Panc1 (cell line): Measurements from ENCODE around the gene PSMD1. TPM values are rescaled to one million over a fixed set of nuclear protein-coding genes. Genes with fewer than 3 reads are reported as not detected.

Experiments
- ATAC-seq: fragments of 200-7000 bp; cut with Tn5 transposase; 2 replicates; pipeline ENCODE4 v1.9.1; 2020; ENCODE audit warnings: mild to moderate bottlenecking, moderate library complexity
- BruUV-seq: library from RNA; stranded (reverse); fragments of 400-500 nt; replicated peaks from 2 replicates; lab custom pipeline; 2021; lab: Mats Ljungman, UMichigan
- CTCF ChIA-PET: fragments of 300-600 bp; sonication (Branson Sonifier 250); formaldehyde crosslinking; loops from one replicate; lab custom pipeline; 2022; ENCODE audit warnings: antibody characterized with exemption; lab: Charles Lee
- POLR2A ChIA-PET: fragments of 300-600 bp; sonication (Branson Sonifier 250); formaldehyde crosslinking; loops from one replicate; lab custom pipeline; 2022; ENCODE audit warnings: antibody characterized with exemption; lab: Charles Lee
- DNase-seq: peaks from one replicate; pipeline ENCODE4 v3.0.0-alpha.2; 2010; ENCODE audit warnings: low read depth, low spot score
- H3K27ac ChIP-seq: 2 replicates; pipeline ENCODE4 v1.5.1; 2011; ENCODE audit warnings: mild to moderate bottlenecking, low read length, inconsistent platforms
- H3K27me3 ChIP-seq: fragments of 200-500 bp; sonication (Bioruptor generic); 2 replicates; pipeline ENCODE4 v1.6.0; 2014; ENCODE audit warnings: low read length, inconsistent platforms; ENCODE audit not compliant: control insufficient read depth, insufficient read depth
- H3K36me3 ChIP-seq: fragments of 200-500 bp; sonication (Bioruptor generic); 2 replicates; pipeline ENCODE4 v1.5.1; 2014; ENCODE audit warnings: inconsistent platforms, mild to moderate bottlenecking, low read length, moderate library complexity; ENCODE audit not compliant: control insufficient read depth, insufficient read depth
- H3K4me1 ChIP-seq: 2 replicates; pipeline ENCODE4 v1.5.1; 2011; ENCODE audit warnings: inconsistent platforms, mild to moderate bottlenecking, low read length, moderate library complexity; ENCODE audit not compliant: control insufficient read depth, insufficient read depth
- H3K4me3 ChIP-seq, 2 experiments: 2 replicates each; pipeline ENCODE4 v1.5.1; 2011 to 2012; ENCODE audit warnings: low read depth in 2 of 2, low read length in 2 of 2, mild to moderate bottlenecking in 2 of 2, inconsistent platforms in 1 of 2, moderate library complexity in 1 of 2
- H3K9me3 ChIP-seq: fragments of 200-500 bp; sonication (Bioruptor generic); 2 replicates; pipeline ENCODE4 v1.5.1; 2014; ENCODE audit warnings: low read depth, mild to moderate bottlenecking, inconsistent platforms, low read length, moderate library complexity; ENCODE audit not compliant: control insufficient read depth, insufficient read depth
- CTCF ChIP-seq: fragments of 450-650 bp; IDR thresholded peaks from 2 replicates; pipeline ENCODE4 v1.5.1; 2017; ENCODE audit warnings: mild to moderate bottlenecking
- POLR2AphosphoS5 ChIP-seq: IDR thresholded peaks from 2 replicates; pipeline ENCODE4 v1.6.1; 2012; ENCODE audit warnings: mild to moderate bottlenecking, low read depth, low read length, moderate library complexity
- REST ChIP-seq, 2 experiments: IDR thresholded peaks; 2 replicates each; pipeline ENCODE4 v1.6.1; 2011 to 2012; ENCODE audit warnings: low read depth in 2 of 2, control low read depth in 1 of 2, low read length in 1 of 2, mild to moderate bottlenecking in 1 of 2, moderate library complexity in 1 of 2; ENCODE audit not compliant: insufficient read depth in 1 of 2
- SIN3A ChIP-seq: IDR thresholded peaks from 2 replicates; pipeline ENCODE4 v1.6.1; 2012; ENCODE audit warnings: low read depth, mild to moderate bottlenecking, low read length, moderate library complexity, borderline replicate concordance; ENCODE audit not compliant: insufficient read depth
- TCF7L2 ChIP-seq: IDR thresholded peaks from 2 replicates; pipeline ENCODE4 v1.6.1; 2011; ENCODE audit warnings: mild to moderate bottlenecking, low read depth, low read length, inconsistent platforms
- in situ Hi-C: cut with HindIII; loops from 2 replicates; pipeline ENCODE4 v1.10.0; 2016; ENCODE audit warnings: low sequenced_read_pairs, low pct_unique_long_range_greater_than_20kb
- intact Hi-C: fragments of 100-400 bp; cut with micrococcal nuclease; formaldehyde crosslinking; loops from one replicate; pipeline ENCODE4 v1.10.0; 2022; ENCODE audit not compliant: unreplicated experiment
- total RNA-seq: library from RNA; stranded (reverse); gene quantifications from one replicate; pipeline ENCODE4 v1.2.1, GENCODE V29; 2021; ENCODE audit not compliant: unreplicated experiment

Gene PSMD1
- total RNA-seq, 1 experiment from 2014 or later, result 146 TPM

- Histone ChIP-seq H3K9me3 (no peaks in the 10 kb centered on the region), H3K4me3 (no peak overlapping the region), H3K27me3 (0 out of 2 replicates have a peak, but pooled peaks cover 2% of the 10 kb centered on the region), H3K4me1 (no peaks in the 10 kb centered on the region), H3K27ac (no peak overlapping the region), H3K36me3 (no peaks in the 10 kb centered on the region)
- no TSS peak for BruUV-seq
- in situ Hi-C loops (no loop called here), intact Hi-C loops (no loop called here)
- DNase-seq (no peak), ATAC-seq (no peak)
- TF ChIP-seq CTCF (no peak), REST (IDR thresholded peaks at IDR 0.05; ENCODE audit: insufficient read depth in 1 of 2, low read depth in 2 of 2, low read length in 1 of 2) (no peak), SIN3A (no peak), TCF7L2 (no peak)
- CTCF ChIA-PET, result no interaction called here
- POLR2A ChIA-PET, result interaction anchor here (0.6 kb wide), 1 partner anchor 8 kb away, joined by 3 read pairs; no protein-coding TSS in a partner anchor
Observed at GRCh38 chr2:231008131-231008530, 48.5 kb upstream of the PSMD1 start.

GRCh38 chr2:231009236-231009919 is 47.3 kb upstream of the PSMD1 start:
- Histone ChIP-seq H3K27me3 (no peaks in the 10 kb centered on the region), H3K9me3 (no peaks in the 10 kb centered on the region), H3K27ac (no peak overlapping the region), H3K4me1 (no peaks in the 10 kb centered on the region), H3K4me3 (no peak overlapping the region), H3K36me3 (no peaks in the 10 kb centered on the region)
- no peak for DNase-seq
- ChIA-PET CTCF (no interaction called here), POLR2A (no interaction called here)
- no peak for TF ChIP-seq CTCF
- TF ChIP-seq TCF7L2, result no peak
- no peak for TF ChIP-seq REST (IDR thresholded peaks at IDR 0.05; ENCODE audit: insufficient read depth in 1 of 2, low read depth in 2 of 2, low read length in 1 of 2)
- TF ChIP-seq SIN3A, result no peak
- no peak for TF ChIP-seq POLR2AphosphoS5
- ATAC-seq, result no peak
- in situ Hi-C loops (no loop called here), intact Hi-C loops (no loop called here)
- BruUV-seq, result no TSS peak
